Measurements from ENCODE around the gene WDFY3.

DNA sequence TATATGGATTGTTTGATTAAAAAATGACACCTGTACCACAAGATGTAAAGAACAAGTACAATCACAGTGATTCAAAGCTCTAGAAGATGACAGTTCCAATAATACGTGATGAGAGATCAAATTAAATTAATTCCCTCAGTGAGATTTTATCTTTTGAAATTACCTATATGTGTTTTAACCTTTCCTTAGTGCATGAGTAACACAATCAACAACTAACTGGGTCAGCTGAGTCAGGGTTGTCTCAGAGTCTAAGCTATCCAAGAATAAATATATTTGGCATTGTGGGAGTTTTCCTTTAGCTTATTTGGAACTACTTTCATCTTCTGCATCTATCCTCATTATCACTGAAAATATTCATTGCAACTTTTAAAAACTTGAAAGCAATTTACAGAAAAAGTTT is 162.8 kb downstream of the WDFY3 start:
- no peak for TF ChIP-seq FOSL2 (IDR thresholded peaks at IDR 0.05; ENCODE audit: borderline replicate concordance, low read depth)
- no peak for TF ChIP-seq NRF1 (IDR thresholded peaks at IDR 0.05; ENCODE audit: low read depth, low read length)
- no peak for TF ChIP-seq YY1 (IDR thresholded peaks at IDR 0.05; ENCODE audit: low read depth)
- TF ChIP-seq ELF1 (IDR thresholded peaks at IDR 0.05) = no peak
- no peak for TF ChIP-seq CHD2 (IDR thresholded peaks at IDR 0.05; ENCODE audit: low read length, partially characterized antibody)

Data from SK-N-SH (cell line).